ENCODE results near the gene PRSS1. TPM values are rescaled to one million over a fixed set of nuclear protein-coding genes. Genes with fewer than 3 reads are reported as not detected.

Gene PRSS1
- total RNA-seq, 1 experiment from 2014 or later = not detected

DNA sequence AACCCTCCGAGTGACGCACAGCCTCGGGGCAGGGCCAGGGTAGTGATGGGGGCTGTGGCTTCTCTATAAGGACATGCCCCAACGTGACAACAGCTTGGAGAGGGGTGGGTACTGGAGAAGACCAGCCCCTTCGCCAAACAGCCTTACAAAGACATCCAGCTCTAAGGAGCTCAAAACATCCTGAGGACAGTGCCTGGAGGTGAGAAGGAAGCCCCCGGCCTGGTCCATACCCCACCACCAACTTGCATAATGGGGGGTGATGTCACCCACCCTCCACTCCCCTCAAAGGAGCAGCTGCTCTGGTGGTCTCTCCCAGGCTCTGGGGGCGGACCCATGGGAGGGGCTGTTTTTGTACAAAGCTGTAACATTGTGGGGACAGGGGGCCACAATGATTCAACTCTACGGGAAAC is 36.6 kb downstream of the PRSS1 start:
- no peak overlapping the region for H3K27ac Mint-ChIP-seq (ENCODE audit: low read depth, unreplicated experiment)
- no peaks in the 10 kb centered on the region for H3K4me1 Mint-ChIP-seq (ENCODE audit: insufficient read depth, unreplicated experiment)
- H3K9me3 Mint-ChIP-seq (ENCODE audit: unreplicated experiment) = no peaks in the 10 kb centered on the region
- ChIA-PET POLR2A (interaction anchor here (0.9 kb wide), 1 partner anchor 149 kb away, joined by 3 read pairs; no protein-coding TSS in a partner anchor), CTCF (interaction anchor here (0.6 to 11.7 kb wide), 15 partner anchors 25 to 327 kb away, joined by 3 to 181 read pairs (median 5); no protein-coding TSS in a partner anchor)
- intact Hi-C loops (cut with micrococcal nuclease) = no loop called here
- no TSS peak for BruUV-seq (replicated peaks)
- H3K36me3 Mint-ChIP-seq (ENCODE audit: insufficient read depth, unreplicated experiment) = no peaks in the 10 kb centered on the region
- DNase-seq (ENCODE audit: unreplicated experiment) = no peak
- peaks cover 16% of the 10 kb centered on the region for H3K27me3 Mint-ChIP-seq (ENCODE audit: insufficient read depth, unreplicated experiment)
- no peak overlapping the region for H3K4me3 Mint-ChIP-seq (ENCODE audit: unreplicated experiment)
- TF ChIP-seq, protein P1, sequence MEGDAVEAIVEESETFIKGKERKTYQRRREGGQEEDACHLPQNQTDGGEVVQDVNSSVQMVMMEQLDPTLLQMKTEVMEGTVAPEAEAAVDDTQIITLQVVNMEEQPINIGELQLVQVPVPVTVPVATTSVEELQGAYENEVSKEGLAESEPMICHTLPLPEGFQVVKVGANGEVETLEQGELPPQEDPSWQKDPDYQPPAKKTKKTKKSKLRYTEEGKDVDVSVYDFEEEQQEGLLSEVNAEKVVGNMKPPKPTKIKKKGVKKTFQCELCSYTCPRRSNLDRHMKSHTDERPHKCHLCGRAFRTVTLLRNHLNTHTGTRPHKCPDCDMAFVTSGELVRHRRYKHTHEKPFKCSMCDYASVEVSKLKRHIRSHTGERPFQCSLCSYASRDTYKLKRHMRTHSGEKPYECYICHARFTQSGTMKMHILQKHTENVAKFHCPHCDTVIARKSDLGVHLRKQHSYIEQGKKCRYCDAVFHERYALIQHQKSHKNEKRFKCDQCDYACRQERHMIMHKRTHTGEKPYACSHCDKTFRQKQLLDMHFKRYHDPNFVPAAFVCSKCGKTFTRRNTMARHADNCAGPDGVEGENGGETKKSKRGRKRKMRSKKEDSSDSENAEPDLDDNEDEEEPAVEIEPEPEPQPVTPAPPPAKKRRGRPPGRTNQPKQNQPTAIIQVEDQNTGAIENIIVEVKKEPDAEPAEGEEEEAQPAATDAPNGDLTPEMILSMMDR (IDR thresholded peaks at IDR 0.05; ENCODE audit: unreplicated experiment) = no peak

DNA sequence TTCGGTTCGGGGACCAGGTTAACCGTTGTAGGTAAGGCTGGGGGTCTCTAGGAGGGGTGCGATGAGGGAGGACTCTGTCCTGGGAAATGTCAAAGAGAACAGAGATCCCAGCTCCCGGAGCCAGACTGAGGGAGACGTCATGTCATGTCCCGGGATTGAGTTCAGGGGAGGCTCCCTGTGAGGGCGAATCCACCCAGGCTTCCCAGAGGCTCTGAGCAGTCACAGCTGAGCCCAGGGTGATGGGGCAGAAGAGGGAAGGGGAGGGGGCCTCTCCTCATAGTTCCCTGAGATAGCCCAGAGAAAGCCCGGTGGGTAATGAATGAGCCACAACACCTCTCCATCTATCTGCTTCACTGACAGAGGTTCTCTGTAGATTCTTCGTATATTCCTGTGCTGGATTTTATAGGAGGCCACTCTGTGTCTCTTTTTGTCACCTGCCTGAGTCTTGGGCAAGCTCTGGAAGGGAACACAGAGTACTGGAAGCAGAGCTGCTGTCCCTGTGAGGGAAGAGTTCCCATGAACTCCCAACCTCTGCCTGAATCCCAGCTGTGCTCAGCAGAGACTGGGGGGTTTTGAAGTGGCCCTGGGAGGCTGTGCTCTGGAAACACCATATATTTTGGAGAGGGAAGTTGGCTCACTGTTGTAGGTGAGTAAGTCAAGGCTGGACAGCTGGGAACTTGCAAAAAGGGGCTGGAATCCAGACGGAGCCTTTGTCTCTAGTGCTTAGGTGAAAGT is 37.9 kb downstream of the PRSS1 start:
- no peak overlapping the region for H3K27ac Mint-ChIP-seq (ENCODE audit: low read depth, unreplicated experiment)
- no peak for DNase-seq (ENCODE audit: unreplicated experiment)
- POLR2A ChIA-PET = no interaction called here
- peaks cover 17% of the 10 kb centered on the region for H3K27me3 Mint-ChIP-seq (ENCODE audit: insufficient read depth, unreplicated experiment)
- H3K9me3 Mint-ChIP-seq (ENCODE audit: unreplicated experiment) = no peaks in the 10 kb centered on the region
- intact Hi-C loops (cut with micrococcal nuclease) = no loop called here
- H3K36me3 Mint-ChIP-seq (ENCODE audit: insufficient read depth, unreplicated experiment) = no peaks in the 10 kb centered on the region
- no peaks in the 10 kb centered on the region for H3K4me1 Mint-ChIP-seq (ENCODE audit: insufficient read depth, unreplicated experiment)
- TF ChIP-seq, protein P1 (IDR thresholded peaks at IDR 0.05; ENCODE audit: unreplicated experiment) = no peak
- CTCF ChIA-PET = interaction anchor here (0.6 to 11.7 kb wide), 19 partner anchors 10 to 1954 kb away, joined by 3 to 181 read pairs (median 5); no protein-coding TSS in a partner anchor
- H3K4me3 Mint-ChIP-seq (ENCODE audit: unreplicated experiment) = no peak overlapping the region
- BruUV-seq (replicated peaks) = no TSS peak

DNA sequence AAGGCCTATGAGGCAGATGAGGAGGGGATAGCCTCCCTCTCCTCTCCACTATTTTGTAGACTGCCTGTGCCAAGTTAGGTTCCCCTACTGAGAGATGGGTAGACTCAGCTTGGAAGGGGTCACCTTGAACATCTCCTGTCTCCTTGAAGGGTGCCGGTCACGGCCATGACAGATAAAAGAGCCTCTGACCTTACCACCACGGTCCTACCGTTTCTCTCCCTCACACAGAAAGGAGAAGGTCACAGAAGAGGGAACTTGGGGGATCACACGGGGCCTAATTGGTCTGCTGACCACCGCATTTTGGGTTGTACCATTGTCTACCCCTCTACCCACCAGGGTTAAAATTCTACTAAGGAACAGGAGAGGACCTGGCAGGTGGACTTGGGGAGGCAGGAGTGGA is 38.5 kb downstream of the PRSS1 start:
- H3K36me3 Mint-ChIP-seq (ENCODE audit: insufficient read depth, unreplicated experiment) = no peaks in the 10 kb centered on the region
- POLR2A ChIA-PET = no interaction called here
- intact Hi-C loops (cut with micrococcal nuclease) = no loop called here
- CTCF ChIA-PET = interaction anchor here (0.6 to 11.7 kb wide), 10 partner anchors 23 to 1953 kb away, joined by 3 to 181 read pairs (median 8); no protein-coding TSS in a partner anchor
- peaks cover 22% of the 10 kb centered on the region for H3K27me3 Mint-ChIP-seq (ENCODE audit: insufficient read depth, unreplicated experiment)
- no TSS peak for BruUV-seq (replicated peaks)
- H3K4me3 Mint-ChIP-seq (ENCODE audit: unreplicated experiment) = no peak overlapping the region
- H3K9me3 Mint-ChIP-seq (ENCODE audit: unreplicated experiment) = no peaks in the 10 kb centered on the region
- H3K4me1 Mint-ChIP-seq (ENCODE audit: insufficient read depth, unreplicated experiment) = no peaks in the 10 kb centered on the region
- H3K27ac Mint-ChIP-seq (ENCODE audit: low read depth, unreplicated experiment) = no peak overlapping the region
- TF ChIP-seq, protein P1 (IDR thresholded peaks at IDR 0.05; ENCODE audit: unreplicated experiment) = no peak
- no peak for DNase-seq (ENCODE audit: unreplicated experiment)

DNA sequence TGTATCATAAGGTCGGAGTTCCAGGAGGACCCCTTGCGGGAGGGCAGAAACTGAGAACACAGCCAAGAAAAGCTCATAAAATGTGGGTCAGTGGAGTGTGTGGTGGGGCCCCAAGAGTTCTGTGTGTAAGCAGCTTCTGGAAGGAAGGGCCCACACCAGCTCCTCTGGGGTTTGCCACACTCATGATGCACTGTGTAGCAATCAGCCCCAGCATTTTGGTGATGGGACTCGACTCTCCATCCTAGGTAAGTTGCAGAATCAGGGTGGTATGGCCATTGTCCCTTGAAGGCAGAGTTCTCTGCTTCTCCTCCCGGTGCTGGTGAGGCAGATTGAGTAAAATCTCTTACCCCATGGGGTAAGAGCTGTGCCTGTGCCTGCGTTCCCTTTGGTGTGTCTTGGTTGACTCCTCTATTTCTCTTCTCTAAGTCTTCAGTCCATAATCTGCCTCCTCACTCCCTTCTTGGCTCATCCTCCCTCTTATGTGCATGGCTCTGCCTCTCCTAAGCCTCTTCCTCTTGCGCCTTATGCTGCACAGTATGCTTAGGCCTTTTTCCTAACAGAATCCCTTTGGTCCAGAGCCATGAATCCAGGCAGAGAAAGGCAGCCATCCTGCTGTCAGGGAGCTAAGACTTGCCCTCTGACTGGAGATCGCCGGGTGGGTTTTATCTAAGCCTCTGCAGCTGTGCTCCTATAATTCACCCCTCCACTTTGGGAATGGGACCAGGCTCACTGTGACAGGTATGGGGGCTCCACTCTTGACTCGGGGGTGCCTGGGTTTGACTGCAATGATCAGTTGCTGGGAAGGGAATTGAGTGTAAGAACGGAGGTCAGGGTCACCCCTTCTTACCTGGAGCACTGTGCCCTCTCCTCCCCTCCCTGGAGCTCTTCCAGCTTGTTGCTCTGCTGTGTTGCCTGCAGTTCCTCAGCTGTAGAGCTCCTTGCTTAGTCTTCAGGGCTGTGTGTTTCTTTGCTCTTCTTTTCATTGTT is 39.3 kb downstream of the PRSS1 start:
- Mint-ChIP-seq H3K4me1 (ENCODE audit: insufficient read depth, unreplicated experiment) (peaks cover 5% of the 10 kb centered on the region), H3K27ac (ENCODE audit: low read depth, unreplicated experiment) (no peak overlapping the region), H3K36me3 (ENCODE audit: insufficient read depth, unreplicated experiment) (no peaks in the 10 kb centered on the region), H3K9me3 (ENCODE audit: unreplicated experiment) (no peaks in the 10 kb centered on the region), H3K27me3 (ENCODE audit: insufficient read depth, unreplicated experiment) (peaks cover 31% of the 10 kb centered on the region), H3K4me3 (ENCODE audit: unreplicated experiment) (no peak overlapping the region)
- CTCF ChIA-PET = interaction anchor here (0.6 to 11.7 kb wide), 12 partner anchors 8 to 310 kb away, joined by 3 to 181 read pairs (median 4); no protein-coding TSS in a partner anchor
- TF ChIP-seq, protein P1 (IDR thresholded peaks at IDR 0.05; ENCODE audit: unreplicated experiment) = no peak
- no peak for DNase-seq (ENCODE audit: unreplicated experiment)
- intact Hi-C loops (cut with micrococcal nuclease) = no loop called here
- no TSS peak for BruUV-seq (replicated peaks)
- POLR2A ChIA-PET = interaction anchor here (0.6 kb wide), 1 partner anchor 217 kb away, joined by 3 read pairs; no protein-coding TSS in a partner anchor
